ENCODE measurements around the gene TRIM8. TPM values are rescaled to one million over a fixed set of nuclear protein-coding genes. Genes with fewer than 3 reads are reported as not detected.

Gene TRIM8
- total and polyA plus RNA-seq, 9 of the 15 experiments (the other 6 are each of a cell fraction or from before 2014, with no cell fraction given): 1.7 to 26.0 (median 9.1) TPM

DNA sequence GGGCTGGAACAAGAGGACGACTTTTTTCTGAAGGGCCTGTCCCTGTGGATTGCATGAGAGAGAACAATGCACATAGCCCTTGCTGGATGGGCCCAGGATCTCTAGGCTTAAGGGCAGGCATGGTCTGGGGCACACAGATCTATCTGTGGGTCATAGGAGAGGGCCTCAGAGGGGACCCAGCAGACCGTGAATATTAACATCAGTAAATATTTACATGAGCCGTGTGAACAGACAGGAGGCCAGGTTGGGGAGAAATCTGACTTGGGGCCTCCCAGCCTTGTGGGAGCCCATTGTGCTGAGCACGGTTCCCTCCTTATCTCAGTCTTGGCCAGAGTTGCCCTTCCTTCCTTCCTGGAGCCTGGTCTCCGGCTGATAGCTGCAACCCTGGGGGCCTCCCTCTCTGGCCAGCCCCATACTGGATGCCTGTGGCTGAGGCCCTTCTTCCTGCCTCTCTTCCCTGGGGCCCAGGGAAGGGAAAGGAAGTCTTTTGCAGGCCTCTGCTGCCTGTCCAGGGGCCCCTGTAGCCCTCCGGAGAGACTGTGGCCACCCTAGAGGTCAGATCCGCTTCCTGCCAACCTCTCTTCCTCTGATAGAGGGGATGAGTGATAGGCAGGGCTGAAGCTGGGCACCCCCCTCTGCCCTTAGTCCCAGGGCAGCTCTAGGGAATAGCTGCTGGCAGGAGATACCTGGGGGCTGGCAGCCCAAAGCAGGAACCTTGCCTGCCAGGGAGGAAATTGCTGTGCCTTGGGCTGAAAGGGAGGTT is 44.5 kb upstream of the TRIM8 start (continued):
- no peak for TF ChIP-seq IRF2 (CRISPR knock-in tag; IDR thresholded peaks at IDR 0.05)
- TF ChIP-seq, protein P1, sequence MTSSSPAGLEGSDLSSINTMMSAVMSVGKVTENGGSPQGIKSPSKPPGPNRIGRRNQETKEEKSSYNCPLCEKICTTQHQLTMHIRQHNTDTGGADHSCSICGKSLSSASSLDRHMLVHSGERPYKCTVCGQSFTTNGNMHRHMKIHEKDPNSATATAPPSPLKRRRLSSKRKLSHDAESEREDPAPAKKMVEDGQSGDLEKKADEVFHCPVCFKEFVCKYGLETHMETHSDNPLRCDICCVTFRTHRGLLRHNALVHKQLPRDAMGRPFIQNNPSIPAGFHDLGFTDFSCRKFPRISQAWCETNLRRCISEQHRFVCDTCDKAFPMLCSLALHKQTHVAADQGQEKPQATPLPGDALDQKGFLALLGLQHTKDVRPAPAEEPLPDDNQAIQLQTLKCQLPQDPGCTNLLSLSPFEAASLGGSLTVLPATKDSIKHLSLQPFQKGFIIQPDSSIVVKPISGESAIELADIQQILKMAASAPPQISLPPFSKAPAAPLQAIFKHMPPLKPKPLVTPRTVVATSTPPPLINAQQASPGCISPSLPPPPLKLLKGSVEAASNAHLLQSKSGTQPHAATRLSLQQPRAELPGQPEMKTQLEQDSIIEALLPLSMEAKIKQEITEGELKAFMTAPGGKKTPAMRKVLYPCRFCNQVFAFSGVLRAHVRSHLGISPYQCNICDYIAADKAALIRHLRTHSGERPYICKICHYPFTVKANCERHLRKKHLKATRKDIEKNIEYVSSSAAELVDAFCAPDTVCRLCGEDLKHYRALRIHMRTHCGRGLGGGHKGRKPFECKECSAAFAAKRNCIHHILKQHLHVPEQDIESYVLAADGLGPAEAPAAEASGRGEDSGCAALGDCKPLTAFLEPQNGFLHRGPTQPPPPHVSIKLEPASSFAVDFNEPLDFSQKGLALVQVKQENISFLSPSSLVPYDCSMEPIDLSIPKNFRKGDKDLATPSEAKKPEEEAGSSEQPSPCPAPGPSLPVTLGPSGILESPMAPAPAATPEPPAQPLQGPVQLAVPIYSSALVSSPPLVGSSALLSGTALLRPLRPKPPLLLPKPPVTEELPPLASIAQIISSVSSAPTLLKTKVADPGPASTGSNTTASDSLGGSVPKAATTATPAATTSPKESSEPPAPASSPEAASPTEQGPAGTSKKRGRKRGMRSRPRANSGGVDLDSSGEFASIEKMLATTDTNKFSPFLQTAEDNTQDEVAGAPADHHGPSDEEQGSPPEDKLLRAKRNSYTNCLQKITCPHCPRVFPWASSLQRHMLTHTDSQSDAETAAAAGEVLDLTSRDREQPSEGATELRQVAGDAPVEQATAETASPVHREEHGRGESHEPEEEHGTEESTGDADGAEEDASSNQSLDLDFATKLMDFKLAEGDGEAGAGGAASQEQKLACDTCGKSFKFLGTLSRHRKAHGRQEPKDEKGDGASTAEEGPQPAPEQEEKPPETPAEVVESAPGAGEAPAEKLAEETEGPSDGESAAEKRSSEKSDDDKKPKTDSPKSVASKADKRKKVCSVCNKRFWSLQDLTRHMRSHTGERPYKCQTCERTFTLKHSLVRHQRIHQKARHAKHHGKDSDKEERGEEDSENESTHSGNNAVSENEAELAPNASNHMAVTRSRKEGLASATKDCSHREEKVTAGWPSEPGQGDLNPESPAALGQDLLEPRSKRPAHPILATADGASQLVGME (CRISPR knock-in tag; IDR thresholded peaks at IDR 0.05): no peak
- TF ChIP-seq KLF16 (IDR thresholded peaks at IDR 0.05): peak; percentile 62; the same call in 1 of the 2 replicates
- no peak for TF ChIP-seq KDM4B (IDR thresholded peaks at IDR 0.05; ENCODE audit: borderline replicate concordance in 2 of 2, low read depth in 1 of 2)
- TF ChIP-seq SNIP1 (IDR thresholded peaks at IDR 0.05; ENCODE audit: low read depth): no peak
- no peak for TF ChIP-seq WHSC1 (IDR thresholded peaks at IDR 0.05; ENCODE audit: low read length)
- TF ChIP-seq ZZZ3 (IDR thresholded peaks at IDR 0.05): no peak
- TF ChIP-seq, protein P2, sequence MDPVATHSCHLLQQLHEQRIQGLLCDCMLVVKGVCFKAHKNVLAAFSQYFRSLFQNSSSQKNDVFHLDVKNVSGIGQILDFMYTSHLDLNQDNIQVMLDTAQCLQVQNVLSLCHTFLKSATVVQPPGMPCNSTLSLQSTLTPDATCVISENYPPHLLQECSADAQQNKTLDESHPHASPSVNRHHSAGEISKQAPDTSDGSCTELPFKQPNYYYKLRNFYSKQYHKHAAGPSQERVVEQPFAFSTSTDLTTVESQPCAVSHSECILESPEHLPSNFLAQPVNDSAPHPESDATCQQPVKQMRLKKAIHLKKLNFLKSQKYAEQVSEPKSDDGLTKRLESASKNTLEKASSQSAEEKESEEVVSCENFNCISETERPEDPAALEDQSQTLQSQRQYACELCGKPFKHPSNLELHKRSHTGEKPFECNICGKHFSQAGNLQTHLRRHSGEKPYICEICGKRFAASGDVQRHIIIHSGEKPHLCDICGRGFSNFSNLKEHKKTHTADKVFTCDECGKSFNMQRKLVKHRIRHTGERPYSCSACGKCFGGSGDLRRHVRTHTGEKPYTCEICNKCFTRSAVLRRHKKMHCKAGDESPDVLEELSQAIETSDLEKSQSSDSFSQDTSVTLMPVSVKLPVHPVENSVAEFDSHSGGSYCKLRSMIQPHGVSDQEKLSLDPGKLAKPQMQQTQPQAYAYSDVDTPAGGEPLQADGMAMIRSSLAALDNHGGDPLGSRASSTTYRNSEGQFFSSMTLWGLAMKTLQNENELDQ (CRISPR knock-in tag; IDR thresholded peaks at IDR 0.05; ENCODE audit: borderline replicate concordance): no peak
- TF ChIP-seq ZNF778 (CRISPR knock-in tag; IDR thresholded peaks at IDR 0.05): no peak
- TF ChIP-seq KDM1A (IDR thresholded peaks at IDR 0.05): peak; percentile 57 to 68; a peak in 3 of 4 replicates
- TF ChIP-seq TEAD1 (CRISPR knock-in tag; IDR thresholded peaks at IDR 0.05): peak in 1 of 2 experiments; percentile 41; a peak in 1 of 4 replicates
- TF ChIP-seq, protein P3, sequence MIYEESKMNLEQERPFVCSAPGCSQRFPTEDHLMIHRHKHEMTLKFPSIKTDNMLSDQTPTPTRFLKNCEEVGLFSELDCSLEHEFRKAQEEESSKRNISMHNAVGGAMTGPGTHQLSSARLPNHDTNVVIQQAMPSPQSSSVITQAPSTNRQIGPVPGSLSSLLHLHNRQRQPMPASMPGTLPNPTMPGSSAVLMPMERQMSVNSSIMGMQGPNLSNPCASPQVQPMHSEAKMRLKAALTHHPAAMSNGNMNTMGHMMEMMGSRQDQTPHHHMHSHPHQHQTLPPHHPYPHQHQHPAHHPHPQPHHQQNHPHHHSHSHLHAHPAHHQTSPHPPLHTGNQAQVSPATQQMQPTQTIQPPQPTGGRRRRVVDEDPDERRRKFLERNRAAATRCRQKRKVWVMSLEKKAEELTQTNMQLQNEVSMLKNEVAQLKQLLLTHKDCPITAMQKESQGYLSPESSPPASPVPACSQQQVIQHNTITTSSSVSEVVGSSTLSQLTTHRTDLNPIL (CRISPR knock-in tag; IDR thresholded peaks at IDR 0.05): no peak
- no peak for TF ChIP-seq SMAD1 (IDR thresholded peaks at IDR 0.05; ENCODE audit: low read depth, low read length, partially characterized antibody)
- no peak for TF ChIP-seq ZNF12 (CRISPR knock-in tag; IDR thresholded peaks at IDR 0.05)
- TF ChIP-seq MAZ (CRISPR knock-in tag; conservative IDR thresholded peaks at IDR 0.05 in 1 of 2, IDR thresholded peaks at IDR 0.05 in 1 of 2): peak; percentile 65 to 79; a peak in 3 of 4 replicates
- no peak for TF ChIP-seq NFE2 (IDR thresholded peaks at IDR 0.05; ENCODE audit: low read depth)
- no peak for TF ChIP-seq JUN (IDR thresholded peaks at IDR 0.05; ENCODE audit: borderline replicate concordance, low read depth, low read length)
- TF ChIP-seq JUN (CRISPR knock-in tag; IDR thresholded peaks at IDR 0.05; ENCODE audit: borderline replicate concordance): no peak
- TF ChIP-seq ZNF766 (CRISPR knock-in tag; conservative IDR thresholded peaks at IDR 0.05): 0 out of 2 replicates have a peak, but pooled peaks have one; percentile 62
